Middle frontal gyrus (tissue), 1 donor: ENCODE measurements around the gene PCDHB15.
"Not testable (repeated sequence)": the region's sequence is repeated elsewhere in the genome, so short reads cannot be mapped to it uniquely, and the experiment has no call there.

Experiments
- DNase-seq: peaks from one replicate; pipeline ENCODE4 v3.0.0-alpha.2; 2015; ENCODE audit warnings: low spot score; ENCODE audit errors: extremely low spot score

PCDHB15 gene

GRCh38 chr5:141245250-141245717 lies at the start of gene PCDHB15:
PCDHB15 (plus strand) TSS chr5:141245395; CDS start chr5:141245579, 184 bp downstream.
- DNase-seq, result no peak

GRCh38 chr5:141196363-141196762 lies 48.8 kb upstream of the PCDHB15 start:
- no peak for DNase-seq

GRCh38 chr5:141199359-141200235 lies 45.6 kb upstream of the PCDHB15 start, which contains the start of gene PCDHB11:
PCDHB11 (plus strand) TSS chr5:141199627; CDS start chr5:141199775, 148 bp downstream.
- DNase-seq, result no peak

- not testable (repeated sequence) for DNase-seq
Measured at GRCh38 chr5:141201126-141201525, 44.1 kb upstream of the PCDHB15 start.

- not testable (repeated sequence) for DNase-seq
Measured at GRCh38 chr5:141201646-141202045, 43.5 kb upstream of the PCDHB15 start.

- DNase-seq, result no peak
Measured at GRCh38 chr5:141208478-141208877, 36.7 kb upstream of the PCDHB15 start, which contains the start of gene PCDHB12. PCDHB12 (plus strand) TSS chr5:141208719; CDS start chr5:141208908, 189 bp downstream.

GRCh38 chr5:141210281-141210680 lies 34.9 kb upstream of the PCDHB15 start:
- DNase-seq, result not testable (repeated sequence)

GRCh38 chr5:141210849-141211248 lies 34.3 kb upstream of the PCDHB15 start:
- DNase-seq, result not testable (repeated sequence)

GRCh38 chr5:141213656-141214339 lies 31.4 kb upstream of the PCDHB15 start, which contains the start of gene PCDHB13:
PCDHB13 (plus strand) TSS chr5:141213919; CDS start chr5:141214124, 205 bp downstream.
- not testable (repeated sequence) for DNase-seq

GRCh38 chr5:141214583-141214982 lies 30.6 kb upstream of the PCDHB15 start:
- not testable (repeated sequence) for DNase-seq

GRCh38 chr5:141215504-141215903 lies 29.7 kb upstream of the PCDHB15 start:
- not testable (repeated sequence) for DNase-seq

GRCh38 chr5:141216035-141216434 lies 29.2 kb upstream of the PCDHB15 start:
- DNase-seq, result not testable (repeated sequence)

GRCh38 chr5:141223112-141223783 lies 21.9 kb upstream of the PCDHB15 start, which contains the start of gene PCDHB14:
PCDHB14 (plus strand) TSS chr5:141223343; CDS start chr5:141223506, 163 bp downstream.
- no peak for DNase-seq

- not testable (repeated sequence) for DNase-seq
Measured at GRCh38 chr5:141224844-141225243, 20.4 kb upstream of the PCDHB15 start.

GRCh38 chr5:141225421-141225820 lies 19.8 kb upstream of the PCDHB15 start:
- not testable (repeated sequence) for DNase-seq

GRCh38 chr5:141234109-141234667 lies 11.0 kb upstream of the PCDHB15 start:
- no peak for DNase-seq

- not testable (repeated sequence) for DNase-seq
Measured at GRCh38 chr5:141235922-141236321, 9.3 kb upstream of the PCDHB15 start.

- no peak for DNase-seq
Measured at GRCh38 chr5:141236516-141237313, 8.5 kb upstream of the PCDHB15 start.

- DNase-seq, result no peak
Measured at GRCh38 chr5:141241496-141241895, 3.7 kb upstream of the PCDHB15 start.

- DNase-seq, result not testable (repeated sequence)
Measured at GRCh38 chr5:141246971-141247370, 1.8 kb downstream of the PCDHB15 start.
